ENCODE results near the gene KIF5C. TPM values are rescaled to one million over a fixed set of nuclear protein-coding genes. Genes with fewer than 3 reads are reported as not detected.

KIF5C gene
- total RNA-seq, 1 experiment from 2014 or later = 1.6 TPM

Other genes with a start within 250 kb of the KIF5C start
- 30.2 TPM for gene EPC2, start 230.5 kb upstream of the KIF5C start, total RNA-seq (2021; ENCODE audit: unreplicated experiment)
- 2.2 TPM for gene LYPD6B, start 163.5 kb downstream of the KIF5C start, total RNA-seq (2021; ENCODE audit: unreplicated experiment)

Data from Panc1 (cell line).